Measurements from ENCODE around the gene FAM13C.

FAM13C gene

GRCh38 chr10:59272061-59272460 lies 90.3 kb downstream of the FAM13C start:
- no peak for DNase-seq (ENCODE audit: extremely low read depth, low read depth)
- no peak for TF ChIP-seq CTCF (IDR thresholded peaks at IDR 0.05; ENCODE audit: low read depth, low read length)

- DNase-seq (ENCODE audit: extremely low read depth, low read depth), result no peak
These were observed 91.2 kb downstream of the FAM13C start for GRCh38 chr10:59271160-59271559.

DNA sequence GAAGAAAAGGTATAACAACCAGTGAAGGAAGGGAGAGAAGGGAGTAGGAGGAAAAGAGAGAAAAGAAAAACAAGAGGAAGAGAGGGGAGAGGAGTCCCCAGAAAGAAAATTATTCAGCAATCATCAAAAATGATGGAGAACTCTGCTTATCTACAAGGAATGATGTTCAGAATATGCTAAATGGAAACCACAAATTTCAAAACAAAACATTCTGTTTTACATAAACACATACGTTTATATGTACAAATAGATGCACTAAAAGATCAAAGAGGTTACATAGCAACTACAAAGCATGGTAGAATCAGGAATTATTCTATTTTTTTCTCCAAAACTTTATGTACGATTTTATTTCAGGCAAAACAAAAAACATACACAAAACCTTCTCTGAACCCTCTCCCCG lies 91.9 kb downstream of the FAM13C start:
- no peak for TF ChIP-seq CTCF (IDR thresholded peaks at IDR 0.05; ENCODE audit: low read depth, low read length)
- DNase-seq (ENCODE audit: extremely low read depth, low read depth), result no peak

More at GRCh38 chr10:59271160-59271559, 91.2 kb downstream of the FAM13C start:
- TF ChIP-seq CTCF (IDR thresholded peaks at IDR 0.05; ENCODE audit: low read depth, low read length), result no peak

GRCh38 chr10:59269651-59270050 lies 92.7 kb downstream of the FAM13C start:
- no peak for DNase-seq (ENCODE audit: extremely low read depth, low read depth)
- TF ChIP-seq CTCF (IDR thresholded peaks at IDR 0.05; ENCODE audit: low read depth, low read length), result no peak

DNA sequence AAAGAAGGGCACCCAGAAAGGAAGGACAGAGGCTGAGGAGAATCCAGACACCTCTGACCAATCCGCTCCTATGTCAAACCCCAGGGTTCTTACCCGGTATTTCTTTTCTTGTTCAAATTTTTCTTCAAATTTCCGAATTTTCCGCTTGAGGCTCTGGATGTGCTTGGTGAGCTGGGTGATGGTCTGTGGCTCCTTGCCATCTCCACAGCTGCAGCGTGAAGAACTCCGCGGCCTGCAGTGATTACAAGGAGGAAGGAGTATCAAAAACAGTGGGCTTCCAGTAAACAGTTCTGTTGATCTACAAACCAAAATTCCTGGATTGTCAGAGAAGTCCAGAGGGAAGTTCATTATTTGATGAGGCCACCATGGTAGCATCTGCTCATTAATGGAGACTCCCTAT lies 93.9 kb downstream of the FAM13C start:
- DNase-seq (ENCODE audit: extremely low read depth, low read depth), result no peak
- no peak for TF ChIP-seq CTCF (IDR thresholded peaks at IDR 0.05; ENCODE audit: low read depth, low read length)

DNA sequence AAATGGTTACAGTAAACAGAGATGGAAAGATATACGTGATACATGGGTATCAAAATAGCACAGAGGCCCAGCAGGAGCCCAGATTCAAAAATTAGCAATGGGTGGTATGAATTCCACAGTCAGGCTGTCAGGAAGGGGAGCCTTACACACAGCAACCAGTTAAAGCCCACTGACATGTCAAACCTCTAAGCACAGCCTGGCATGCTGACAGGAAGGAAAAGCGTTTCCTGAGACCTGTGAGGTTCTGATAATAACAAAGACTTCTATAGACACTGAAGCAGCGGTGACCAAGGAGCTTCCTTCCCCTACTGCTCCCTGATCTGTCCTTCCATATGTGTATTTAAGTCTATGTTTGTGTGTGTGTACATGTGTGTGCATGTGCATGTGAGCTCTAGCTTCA lies 96.0 kb downstream of the FAM13C start:
- no peak for TF ChIP-seq CTCF (IDR thresholded peaks at IDR 0.05; ENCODE audit: low read depth, low read length)
- no peak for DNase-seq (ENCODE audit: extremely low read depth, low read depth)

GRCh38 chr10:59265141-59265540 lies 97.2 kb downstream of the FAM13C start:
- TF ChIP-seq CTCF (IDR thresholded peaks at IDR 0.05; ENCODE audit: low read depth, low read length), result no peak
- DNase-seq (ENCODE audit: extremely low read depth, low read depth), result no peak
